TTC549 (cell line): ENCODE data around the gene TGFBR2.

ENCODE experiments used
- FAIRE-seq: peaks from 2 replicates; lab custom pipeline; 2012; peaks lifted over from hg19 to GRCh38; lab: Jason Lieb, UNC

TGFBR2 gene

DNA sequence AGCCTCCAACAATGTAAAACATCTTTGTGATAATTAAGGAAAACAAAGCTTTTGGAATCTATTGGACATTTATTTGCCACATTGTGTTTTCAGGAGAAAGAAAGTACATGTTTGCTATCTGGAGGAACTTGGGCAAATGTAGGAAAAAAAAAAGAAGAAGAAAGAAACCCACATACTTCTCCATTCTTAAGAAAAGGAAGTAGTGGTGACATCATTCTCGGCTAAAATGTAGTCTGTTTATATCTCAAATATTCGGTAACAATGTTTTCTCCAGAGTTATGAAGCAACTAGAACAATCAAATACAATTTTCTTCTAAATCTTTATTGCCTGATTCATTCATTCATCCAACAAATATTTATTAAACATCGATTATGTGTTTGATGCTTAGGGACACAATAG is 2.3 kb upstream of the TGFBR2 start:
- FAIRE-seq, result no peak

DNA sequence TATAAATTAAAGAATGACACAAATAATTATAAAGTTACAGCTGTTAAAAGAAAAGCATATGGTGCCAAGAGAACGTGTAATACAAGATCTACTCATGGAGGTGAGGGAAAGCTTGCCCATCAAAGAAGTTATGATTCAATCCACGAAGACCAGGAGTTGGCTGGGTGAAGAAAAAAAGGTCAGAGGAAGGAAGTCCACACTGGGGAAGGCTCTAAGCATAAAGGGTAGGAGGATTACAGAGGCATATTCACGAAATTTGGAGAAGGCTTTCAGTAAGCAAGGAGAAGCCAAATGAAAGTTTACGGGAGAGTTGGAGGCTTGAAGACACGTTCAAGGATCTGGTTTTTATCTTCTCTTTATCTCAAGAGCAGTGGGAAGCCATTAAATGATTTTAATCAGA is 1.8 kb upstream of the TGFBR2 start:
- FAIRE-seq, result no peak

DNA sequence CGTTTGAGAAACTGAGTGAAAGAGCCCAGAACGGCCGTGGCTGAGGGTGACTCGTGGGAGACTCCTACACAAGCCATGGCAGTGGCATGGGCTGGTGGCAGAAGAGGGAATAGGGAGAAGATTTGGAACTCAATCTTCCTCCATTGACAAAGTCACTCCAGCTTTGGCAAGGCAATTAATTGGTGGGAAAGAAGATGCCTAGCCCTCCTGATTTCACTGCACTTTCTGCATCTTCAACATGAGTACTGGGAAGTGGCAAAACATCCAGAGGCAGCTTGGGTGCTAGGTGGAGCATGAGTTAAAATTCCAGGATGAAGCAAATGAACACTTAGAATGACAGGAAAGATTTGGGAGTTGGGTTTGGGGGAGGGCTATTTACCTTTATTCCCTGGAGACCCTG is 1.4 kb upstream of the TGFBR2 start:
- no peak for FAIRE-seq

GRCh38 chr3:30605706-30606300 is 598 bp upstream of the TGFBR2 start:
- no peak for FAIRE-seq

DNA sequence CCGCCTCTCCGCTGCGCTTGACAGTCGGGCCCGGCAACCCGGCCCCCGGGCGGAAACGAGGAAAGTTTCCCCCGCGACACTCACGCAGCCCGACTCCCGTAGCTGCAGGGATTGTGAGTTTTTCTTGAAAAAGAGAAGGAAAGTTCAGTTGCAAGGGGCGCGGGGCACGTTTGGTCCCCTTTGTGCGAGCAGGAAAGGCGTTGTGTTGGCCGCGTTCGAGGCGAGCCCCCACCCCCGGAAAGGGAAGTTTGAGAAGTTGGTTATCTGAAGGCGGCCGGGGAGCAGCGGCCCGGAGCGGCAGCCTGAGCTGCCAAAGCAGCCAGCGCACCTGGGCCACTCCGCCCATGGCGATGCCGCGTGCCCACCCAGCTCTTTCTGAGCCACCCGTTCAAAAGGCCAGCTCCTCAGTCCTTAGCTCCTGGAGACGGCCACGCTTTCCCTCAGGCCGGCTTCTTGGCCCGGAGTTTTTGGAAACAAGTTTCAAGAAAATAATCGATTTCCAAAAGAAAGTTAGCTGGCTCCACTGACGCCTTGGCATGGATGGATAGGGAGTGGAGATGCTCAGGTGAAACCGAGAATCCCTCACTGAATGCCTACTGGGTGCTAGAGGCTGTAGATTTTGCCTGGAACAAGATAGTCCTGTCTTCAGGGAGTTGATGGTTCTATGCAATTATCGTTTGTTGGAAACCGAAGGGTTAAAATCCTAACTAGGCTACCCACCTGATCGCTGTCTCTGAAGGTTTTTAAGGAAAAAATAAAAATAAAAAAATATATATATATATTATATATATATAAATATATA is 832 bp downstream of the TGFBR2 start:
- FAIRE-seq, result no peak

- no peak for FAIRE-seq
Observed at GRCh38 chr3:30608598-30608947, 2.2 kb downstream of the TGFBR2 start.

DNA sequence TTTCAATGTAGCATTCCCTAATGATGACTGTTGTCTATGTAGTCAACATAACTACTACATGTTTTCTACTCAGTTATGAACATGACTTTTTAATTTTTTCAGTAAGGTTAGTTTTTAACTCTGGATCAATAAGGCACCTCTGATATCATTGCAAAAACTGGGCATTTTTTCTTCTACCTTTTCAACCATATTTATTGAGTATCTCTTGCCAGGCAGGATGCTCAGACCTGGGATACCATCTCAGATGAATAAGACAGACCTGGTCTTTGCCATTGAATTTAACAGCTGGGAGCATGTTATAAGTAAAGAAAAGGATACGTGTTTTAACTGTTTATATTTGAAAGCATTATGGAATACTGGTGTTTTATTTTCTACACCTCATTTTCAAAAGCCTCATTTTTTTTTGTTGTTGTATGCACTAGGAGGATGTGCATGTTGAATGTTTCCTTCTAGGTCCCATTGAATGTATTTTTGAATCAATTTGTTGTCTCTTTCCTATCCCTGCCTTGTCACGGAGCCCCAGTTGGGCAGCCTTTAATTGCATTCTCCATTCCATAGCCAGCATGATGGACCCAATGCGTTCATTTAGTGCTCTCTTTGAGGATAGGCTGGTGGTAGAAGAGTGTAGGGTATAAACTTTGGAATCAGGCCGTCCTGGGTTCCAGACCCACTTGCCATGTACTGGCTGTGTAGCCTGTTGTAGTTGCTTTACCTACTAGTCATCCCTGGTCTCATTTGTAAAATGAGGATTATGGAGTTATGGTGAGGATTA is 3.7 kb downstream of the TGFBR2 start:
- FAIRE-seq, result no peak

- no peak for FAIRE-seq
Observed at GRCh38 chr3:30610702-30611368, 4.4 kb downstream of the TGFBR2 start.

DNA sequence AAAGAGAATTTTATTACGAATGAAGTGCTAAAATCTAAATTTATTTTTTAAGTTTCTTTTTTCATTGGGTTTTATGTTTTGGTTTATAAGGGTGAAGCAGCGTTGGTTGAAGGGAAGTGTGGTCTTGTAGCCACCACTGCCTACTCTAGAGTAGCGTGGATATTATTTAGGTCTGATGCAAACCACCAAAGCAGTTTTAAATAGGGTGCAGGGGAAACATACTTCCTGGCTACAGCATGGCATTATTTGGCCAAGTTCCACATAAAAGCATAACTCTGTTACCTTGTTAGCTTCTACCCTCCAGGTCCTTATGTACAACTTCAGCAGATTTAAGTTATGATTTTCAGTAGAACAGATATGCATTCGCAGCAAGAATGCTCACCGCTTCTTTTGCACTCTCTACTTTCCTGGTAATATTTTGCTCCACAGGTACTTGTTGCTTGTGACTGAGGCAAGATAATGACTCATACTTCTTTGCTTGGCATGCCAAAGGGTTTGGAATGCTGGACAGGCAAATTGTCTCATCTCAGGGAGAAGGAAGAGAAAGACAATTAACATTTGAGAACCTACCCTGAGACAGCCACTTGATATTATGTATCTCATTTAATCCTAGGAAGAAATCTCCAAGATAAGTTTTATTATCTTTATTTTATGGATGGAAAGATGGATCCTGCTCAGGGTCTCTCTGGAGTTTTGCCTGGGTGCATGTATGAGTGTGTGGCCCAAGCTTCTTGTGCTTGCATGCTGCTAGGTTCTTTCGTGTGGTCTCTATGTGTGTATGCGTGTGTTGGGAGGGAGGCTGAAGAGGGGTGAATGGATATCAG is 5.4 kb downstream of the TGFBR2 start:
- no peak for FAIRE-seq

DNA sequence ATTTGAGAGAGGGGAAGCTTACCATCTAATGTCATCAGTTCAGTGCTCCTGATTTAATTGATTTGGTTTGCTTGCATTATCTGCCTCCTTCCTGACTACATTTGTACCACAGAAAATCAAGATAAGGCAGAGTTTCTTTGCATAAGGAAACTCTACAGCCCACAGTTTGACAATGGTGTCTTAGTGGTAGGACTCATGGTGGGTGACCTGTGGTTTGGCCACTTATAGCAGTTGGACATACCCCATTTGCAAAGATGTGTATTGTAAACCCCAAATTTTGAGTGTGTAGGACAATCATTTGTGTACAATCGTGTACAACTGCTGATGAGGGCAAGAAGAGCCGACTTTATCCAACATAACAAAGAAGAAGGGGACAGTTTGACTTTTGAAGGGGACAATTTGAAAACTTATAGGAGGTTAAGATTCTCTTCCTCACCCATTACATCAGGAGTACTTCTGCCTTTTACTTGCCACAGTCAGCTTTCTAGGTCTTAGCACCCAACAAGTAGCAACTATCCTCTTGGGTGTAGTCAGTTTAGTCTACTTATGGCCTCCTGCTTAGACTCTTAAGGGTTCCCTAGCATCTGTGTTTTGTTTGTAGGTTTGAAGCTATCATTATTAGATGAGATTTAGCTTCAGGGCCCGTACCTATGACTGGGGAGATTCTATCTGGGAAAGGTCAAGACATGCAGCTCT is 6.2 kb downstream of the TGFBR2 start:
- FAIRE-seq, result no peak

DNA sequence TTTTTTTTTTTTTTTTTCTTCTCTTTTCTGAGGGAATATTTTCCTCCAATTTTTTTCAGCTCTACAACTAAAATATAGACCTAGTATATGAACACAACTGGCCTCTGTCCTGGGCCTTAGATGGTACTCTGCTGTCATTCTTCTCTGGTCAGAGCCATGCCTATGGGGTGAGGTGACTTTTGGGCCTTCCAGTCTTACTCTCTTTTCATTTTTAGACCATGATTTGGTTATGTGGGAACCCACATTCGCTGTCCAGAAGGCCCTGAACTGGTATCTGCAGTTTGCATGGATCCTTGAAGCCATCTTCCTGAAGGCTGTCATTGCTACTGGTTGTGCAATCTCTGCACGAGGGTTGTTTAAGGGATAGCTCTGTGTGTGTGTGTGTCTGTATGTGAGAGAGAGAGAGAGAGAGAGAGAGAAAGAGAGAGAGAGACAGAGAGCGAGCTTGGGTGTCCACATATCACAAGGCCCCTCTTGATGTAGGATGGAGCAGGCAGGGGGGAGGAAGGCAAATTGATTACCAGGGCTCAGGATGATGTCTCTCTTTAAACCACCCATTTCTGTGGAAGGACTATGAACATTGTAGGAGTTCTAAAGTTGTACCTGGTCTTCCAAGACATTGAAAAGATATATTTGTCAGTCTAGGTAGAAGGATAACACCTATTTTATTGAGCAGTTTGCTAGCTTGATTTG is 6.9 kb downstream of the TGFBR2 start:
- no peak for FAIRE-seq

DNA sequence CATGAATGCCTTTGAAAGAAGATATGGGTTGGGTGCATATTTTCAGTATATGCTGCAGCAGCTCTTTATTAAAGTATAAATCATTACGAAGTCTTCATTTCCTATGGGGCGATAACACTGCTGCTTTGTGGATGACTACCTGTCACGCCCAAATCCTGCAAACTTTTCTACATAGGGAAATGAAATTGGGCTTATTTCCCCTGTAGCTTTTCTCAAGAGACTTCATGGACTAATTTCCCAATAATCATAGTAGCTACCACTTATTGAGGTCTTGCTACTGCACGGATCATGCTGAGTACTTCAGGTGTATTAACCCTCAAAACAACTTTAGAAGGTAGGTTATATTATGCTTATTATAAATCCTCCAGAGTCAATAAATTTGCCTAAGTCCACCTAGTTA is 8.0 kb downstream of the TGFBR2 start:
- no peak for FAIRE-seq

- FAIRE-seq, result no peak
Observed at GRCh38 chr3:30614943-30615342, 8.5 kb downstream of the TGFBR2 start.

- no peak for FAIRE-seq
Observed at GRCh38 chr3:30615615-30616346, 9.4 kb downstream of the TGFBR2 start.

DNA sequence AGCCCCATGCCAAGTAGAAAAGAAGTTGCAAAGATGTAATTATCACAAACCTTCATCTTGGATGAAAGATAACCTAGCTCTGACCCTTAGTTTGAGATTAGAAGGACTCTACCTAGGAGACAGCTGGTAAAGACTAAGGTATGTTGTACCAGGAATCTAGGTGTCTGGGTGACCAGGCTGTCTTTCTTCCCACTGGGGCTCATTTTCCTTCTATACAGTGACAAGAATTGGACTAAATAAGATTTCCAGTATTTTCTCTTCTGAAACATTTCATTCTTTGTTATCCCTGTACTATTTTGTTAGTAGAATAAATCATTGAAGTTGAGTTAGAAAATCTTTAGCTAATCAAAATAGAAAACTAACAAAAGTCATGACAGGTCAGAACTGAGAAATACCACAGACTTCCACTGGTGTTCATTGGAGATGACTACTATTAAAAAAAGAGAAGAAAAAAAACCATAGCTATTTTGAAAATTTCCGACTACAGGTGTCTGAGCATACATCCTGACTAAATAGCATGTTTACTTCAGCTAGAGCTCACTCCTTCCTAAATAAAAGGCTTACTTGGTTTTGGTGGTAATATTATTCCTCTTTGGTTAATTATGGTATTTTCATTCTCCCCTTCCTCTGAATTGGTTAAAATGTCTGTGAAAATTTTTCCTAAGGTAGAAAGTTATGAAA is 10.1 kb downstream of the TGFBR2 start:
- FAIRE-seq, result no peak

DNA sequence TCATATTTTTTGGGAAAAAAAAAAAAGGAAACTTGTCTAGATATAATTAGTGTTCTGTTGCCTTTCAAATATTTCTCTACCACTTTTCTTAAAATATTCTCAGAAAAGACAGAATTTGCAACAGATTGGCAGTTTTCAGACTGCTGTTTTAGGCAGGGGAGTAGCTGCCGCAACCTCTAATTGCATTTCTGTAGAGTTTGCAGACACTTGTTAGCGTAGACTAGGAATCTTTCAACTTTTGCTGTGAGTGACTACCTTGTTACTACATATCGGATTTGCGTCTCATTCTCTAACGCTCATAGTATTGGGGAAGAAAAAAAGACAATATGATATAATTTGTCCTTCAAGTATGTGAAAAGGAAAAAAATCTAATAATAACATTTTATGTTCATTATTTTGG is 10.7 kb downstream of the TGFBR2 start:
- no peak for FAIRE-seq

- no peak for FAIRE-seq
Observed at GRCh38 chr3:30617653-30618052, 11.3 kb downstream of the TGFBR2 start.

GRCh38 chr3:30618526-30618925 is 12.1 kb downstream of the TGFBR2 start:
- FAIRE-seq, result no peak

- no peak for FAIRE-seq
Observed at GRCh38 chr3:30619318-30619717, 12.9 kb downstream of the TGFBR2 start.
